Caco-2 (cell line): ENCODE data around the gene SBF1. TPM values are rescaled to one million over a fixed set of nuclear protein-coding genes. Genes with fewer than 3 reads are reported as not detected.

ENCODE experiments used
- BruUV-seq: library from RNA; stranded (reverse); fragments of 400-500 nt; replicated peaks from 2 replicates; lab custom pipeline; 2021; lab: Mats Ljungman, UMichigan
- CTCF ChIA-PET: fragments of 300-600 bp; sonication (Branson Sonifier 250); formaldehyde crosslinking; loops from one replicate; lab custom pipeline; 2022; ENCODE audit warnings: antibody characterized with exemption; lab: Charles Lee
- POLR2A ChIA-PET: fragments of 300-600 bp; sonication (Branson Sonifier 250); formaldehyde crosslinking; loops from one replicate; lab custom pipeline; 2022; ENCODE audit warnings: antibody characterized with exemption; lab: Charles Lee
- DNase-seq, 2 experiments: peaks; one replicate each; pipeline versions ENCODE4 v3.0.0 to v3.0.0-alpha.2; 2020 to 2022
- H3K27me3 ChIP-seq: replicated peaks from 2 replicates; pipeline ENCODE4 v1.6.0; 2011; ENCODE audit warnings: low read length; ENCODE audit not compliant: control insufficient read depth, insufficient read depth
- H3K36me3 ChIP-seq: 2 replicates; pipeline ENCODE4 v1.5.1; 2011; ENCODE audit warnings: low read length; ENCODE audit not compliant: control insufficient read depth, insufficient read depth
- H3K4me1 ChIP-seq: fragments of 250-450 bp; sonication (Bioruptor Pico); 2 replicates; pipeline ENCODE4 v1.5.1; 2020; ENCODE audit warnings: mild to moderate bottlenecking
- H3K4me3 ChIP-seq: 2 replicates; pipeline ENCODE4 v1.5.1; 2011; ENCODE audit warnings: low read depth, mild to moderate bottlenecking, control low read depth, low read length
- H3K9me3 ChIP-seq: fragments of 250-450 bp; sonication (Bioruptor Pico); 2 replicates; pipeline ENCODE4 v1.5.1; 2020; ENCODE audit warnings: mild to moderate bottlenecking, moderate library complexity
- H3K27ac Mint-ChIP-seq: one replicate; pipeline ENCODE4 v1.8.0; 2022; ENCODE audit warnings: mixed read lengths; ENCODE audit not compliant: unreplicated experiment
- H3K27me3 Mint-ChIP-seq: one replicate; pipeline ENCODE4 v1.8.0; 2022; ENCODE audit warnings: mixed read lengths; ENCODE audit not compliant: insufficient read depth, unreplicated experiment
- H3K36me3 Mint-ChIP-seq: one replicate; pipeline ENCODE4 v1.8.0; 2022; ENCODE audit warnings: mild to moderate bottlenecking, mixed read lengths; ENCODE audit not compliant: insufficient read depth, unreplicated experiment
- H3K4me1 Mint-ChIP-seq: one replicate; pipeline ENCODE4 v1.8.0; 2022; ENCODE audit warnings: low read depth, mixed read lengths; ENCODE audit not compliant: unreplicated experiment
- H3K4me3 Mint-ChIP-seq: one replicate; pipeline ENCODE4 v1.8.0; 2022; ENCODE audit warnings: mild to moderate bottlenecking, moderate library complexity, mixed read lengths; ENCODE audit not compliant: unreplicated experiment
- H3K9me3 Mint-ChIP-seq: one replicate; pipeline ENCODE4 v1.8.0; 2022; ENCODE audit warnings: mixed read lengths; ENCODE audit not compliant: unreplicated experiment
- CTCF ChIP-seq, 2 experiments: fragments of 200-600 bp in 1 of 2; IDR thresholded peaks; 1 replicate in 1 of 2; 2 replicates in 1 of 2; pipeline versions ENCODE4 v1.5.1 to v1.8.0; 2011 to 2022; ENCODE audit warnings: antibody characterized with exemption in 1 of 2, control low read depth in 1 of 2, inconsistent platforms in 1 of 2, low read depth in 1 of 2, low read length in 1 of 2, mild to moderate bottlenecking in 1 of 2, moderate library complexity in 1 of 2; ENCODE audit not compliant: insufficient read depth in 1 of 2, severe bottlenecking in 1 of 2, unreplicated experiment in 1 of 2
- intact Hi-C: fragments of 100-400 bp; cut with micrococcal nuclease; formaldehyde crosslinking; loops from one replicate; pipeline ENCODE4 v1.10.0; 2022; ENCODE audit not compliant: unreplicated experiment
- total RNA-seq: library from RNA; stranded (reverse); gene quantifications from 2 replicates; pipeline ENCODE4 v1.2.3, GENCODE V29; 2022

Gene SBF1
- total RNA-seq, 1 experiment from 2014 or later, result 82.8 TPM

GRCh38 chr22:50396751-50397370 lies 78.0 kb downstream of the SBF1 start:
- peak; percentile 90 to 94 for DNase-seq
- ChIA-PET POLR2A (interaction anchor here (1.0 kb wide), 1 partner anchor 9 kb away, joined by 3 read pairs; no protein-coding TSS in a partner anchor), CTCF (interaction anchor here (1.0 kb wide), 1 partner anchor 55 kb away, joined by 4 read pairs; no protein-coding TSS in a partner anchor)
- H3K27me3 ChIP-seq, result no peaks in the 10 kb centered on the region
- peaks cover 7% of the 10 kb centered on the region for H3K36me3 ChIP-seq
- Mint-ChIP-seq H3K27me3 (no peaks in the 10 kb centered on the region), H3K4me3 (peak overlapping the region; percentile 54), H3K27ac (peak overlapping the region; percentile 62), H3K9me3 (no peaks in the 10 kb centered on the region), H3K36me3 (peaks cover 66% of the 10 kb centered on the region), H3K4me1 (peaks cover 19% of the 10 kb centered on the region)
- H3K9me3 ChIP-seq, result no peaks in the 10 kb centered on the region
- no TSS peak for BruUV-seq
- intact Hi-C loops, result loop anchor here (1.0 to 10.0 kb wide), 2 partner anchors 10 to 108 kb away; partner anchors contain the start of genes LMF2 and NCAPH2
- H3K4me1 ChIP-seq, result peaks cover 24% of the 10 kb centered on the region
- TF ChIP-seq CTCF (IDR thresholded peaks at IDR 0.05; ENCODE audit: insufficient read depth in 1 of 2, low read depth in 1 of 2, low read length in 1 of 2, severe bottlenecking in 1 of 2, unreplicated experiment in 1 of 2), result no peak
- no peak overlapping the region for H3K4me3 ChIP-seq

Other genes with a start within 250 kb of the SBF1 start
- 29.3 and 34.2 TPM in 2 replicates for gene TUBGCP6, start 230.0 kb downstream of the SBF1 start, total RNA-seq
- gene HDAC10, start 223.8 kb downstream of the SBF1 start, total RNA-seq, result 61.3 and 63.5 TPM in 2 replicates
- 35.6 and 37.4 TPM in 2 replicates for gene MAPK12, start 213.4 kb downstream of the SBF1 start, total RNA-seq
- gene MAPK11, start 204.7 kb downstream of the SBF1 start, total RNA-seq, result 1.3 and 1.4 TPM in 2 replicates
- 260 and 262 TPM in 2 replicates for gene PLXNB2, start 167.4 kb downstream of the SBF1 start, total RNA-seq
- 3.4 and 5.5 TPM in 2 replicates for gene DENND6B, start 148.0 kb downstream of the SBF1 start, total RNA-seq
- 55.5 and 60.7 TPM in 2 replicates for gene PPP6R2, start 131.7 kb downstream of the SBF1 start, total RNA-seq
- gene ADM2, start 6.5 kb upstream of the SBF1 start, total RNA-seq, result 28.8 and 30.5 TPM in 2 replicates
- 0.32 TPM in 1 of 2 replicates, not detected in the other for gene MIOX, start 11.8 kb upstream of the SBF1 start, total RNA-seq
- 68.8 and 77.1 TPM in 2 replicates for gene LMF2, start 32.7 kb upstream of the SBF1 start, total RNA-seq
- gene NCAPH2, start 33.2 kb upstream of the SBF1 start, total RNA-seq, result 84.3 and 88.9 TPM in 2 replicates
- gene SCO2, start 50.6 kb upstream of the SBF1 start, total RNA-seq, result 3.0 and 6.5 TPM in 2 replicates
- 3.7 and 3.9 TPM in 2 replicates for gene TYMP, start 55.0 kb upstream of the SBF1 start, total RNA-seq
- gene KLHDC7B, start 70.9 kb upstream of the SBF1 start, total RNA-seq, result 1.1 and 2.0 TPM in 2 replicates
- gene SYCE3, start 87.9 kb upstream of the SBF1 start, total RNA-seq, result not detected in 2 replicates
- gene CPT1B, start 103.4 kb upstream of the SBF1 start, total RNA-seq, result 19.8 and 24.6 TPM in 2 replicates
- gene CHKB, start 107.8 kb upstream of the SBF1 start, total RNA-seq, result 43.3 and 45.4 TPM in 2 replicates
- 3.2 and 3.9 TPM in 2 replicates for gene MAPK8IP2, start 125.8 kb upstream of the SBF1 start, total RNA-seq
- gene ARSA, start 153.1 kb upstream of the SBF1 start, total RNA-seq, result 11.5 TPM in 2 replicates
- 4.3 and 4.5 TPM in 2 replicates for gene SHANK3, start 197.8 kb upstream of the SBF1 start, total RNA-seq